T-helper 1 cell treated with Interleukin-12 subunit alpha and Interleukin-12 subunit beta and Interleukin-4 antibody, amounts not matched to agents 30 μg/mL and 1 μg/mL, for 36 hours (primary cell): ENCODE measurements around the gene CFAP46.

ENCODE experiments used
- H3K27ac Mint-ChIP-seq: one replicate; pipeline ENCODE4 v1.8.0; 2021; ENCODE audit warnings: mild to moderate bottlenecking, mixed read lengths
- H3K27me3 Mint-ChIP-seq: one replicate; pipeline ENCODE4 v1.8.0; 2021; ENCODE audit warnings: low read depth, mixed read lengths
- H3K36me3 Mint-ChIP-seq: one replicate; pipeline ENCODE4 v1.8.0; 2021; ENCODE audit warnings: low read depth, mixed read lengths
- H3K4me1 Mint-ChIP-seq: one replicate; pipeline ENCODE4 v1.8.0; 2021; ENCODE audit warnings: low read depth, mixed read lengths
- H3K4me3 Mint-ChIP-seq: one replicate; pipeline ENCODE4 v1.8.0; 2021; ENCODE audit warnings: mild to moderate bottlenecking, moderate library complexity, mixed read lengths
- H3K9me3 Mint-ChIP-seq: one replicate; pipeline ENCODE4 v1.8.0; 2021; ENCODE audit warnings: mixed read lengths

The CFAP46 gene

DNA sequence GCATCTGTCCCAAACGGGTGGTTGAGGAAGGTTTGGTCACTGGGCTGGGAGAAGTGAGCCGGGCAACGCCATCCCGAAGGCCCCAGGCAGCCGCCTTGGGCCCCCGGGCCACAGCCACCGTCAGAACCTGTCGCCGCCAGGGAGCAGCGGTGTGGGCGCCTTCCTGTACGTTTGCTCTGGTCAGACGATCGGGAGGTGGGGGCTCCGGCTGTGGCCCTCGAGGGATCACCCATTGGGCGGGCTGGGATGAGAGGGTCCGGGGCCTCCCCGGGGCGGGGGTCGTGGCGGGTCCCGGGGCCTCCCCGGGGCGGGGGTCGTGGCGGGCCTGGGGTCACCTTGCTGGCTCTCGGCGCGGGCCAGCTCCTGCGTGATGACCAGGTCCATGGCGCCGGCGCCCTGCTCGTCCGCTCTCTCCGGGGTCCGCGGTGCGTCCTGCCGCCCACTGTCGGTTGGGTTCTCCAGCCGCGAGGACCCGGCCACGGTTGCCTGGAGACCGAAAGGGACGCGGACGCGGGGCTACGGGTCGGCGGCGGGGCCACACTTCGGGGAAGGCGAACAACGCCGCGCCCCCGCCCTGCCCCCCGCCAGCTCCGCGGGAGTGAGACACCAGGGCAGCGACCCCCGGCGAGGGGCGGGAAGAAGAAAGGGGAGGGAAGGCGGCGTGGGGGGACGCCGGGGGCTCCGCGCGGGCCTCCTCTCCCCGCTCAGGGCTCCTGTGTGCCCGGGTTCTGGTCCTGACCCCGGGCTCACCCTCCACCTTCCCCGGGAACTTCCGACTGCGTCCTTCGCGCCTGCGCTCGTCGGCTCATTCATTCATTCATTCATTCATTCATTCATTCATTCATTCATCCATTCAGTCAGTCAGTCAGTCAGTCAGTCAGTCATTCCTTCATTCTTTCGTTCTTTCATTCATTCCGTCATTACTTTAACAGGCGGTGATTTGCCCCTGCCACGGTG, at the start of gene CFAP46:
Gene CFAP46, minus strand, starts transcription at position 470 of the 957 bp plus-strand sequence. Its CDS starts 86 bp downstream, at position 384.
- no peak within 1 kb of the TSS for H3K27ac Mint-ChIP-seq
- no peaks in the 10 kb centered on the region for H3K9me3 Mint-ChIP-seq
- peaks cover 51% of the 10 kb centered on the region for H3K27me3 Mint-ChIP-seq
- no peaks in the 10 kb centered on the region for H3K36me3 Mint-ChIP-seq
- H3K4me3 Mint-ChIP-seq: peak within 1 kb of the TSS; percentile 25
- peaks cover 2% of the 10 kb centered on the region for H3K4me1 Mint-ChIP-seq

DNA sequence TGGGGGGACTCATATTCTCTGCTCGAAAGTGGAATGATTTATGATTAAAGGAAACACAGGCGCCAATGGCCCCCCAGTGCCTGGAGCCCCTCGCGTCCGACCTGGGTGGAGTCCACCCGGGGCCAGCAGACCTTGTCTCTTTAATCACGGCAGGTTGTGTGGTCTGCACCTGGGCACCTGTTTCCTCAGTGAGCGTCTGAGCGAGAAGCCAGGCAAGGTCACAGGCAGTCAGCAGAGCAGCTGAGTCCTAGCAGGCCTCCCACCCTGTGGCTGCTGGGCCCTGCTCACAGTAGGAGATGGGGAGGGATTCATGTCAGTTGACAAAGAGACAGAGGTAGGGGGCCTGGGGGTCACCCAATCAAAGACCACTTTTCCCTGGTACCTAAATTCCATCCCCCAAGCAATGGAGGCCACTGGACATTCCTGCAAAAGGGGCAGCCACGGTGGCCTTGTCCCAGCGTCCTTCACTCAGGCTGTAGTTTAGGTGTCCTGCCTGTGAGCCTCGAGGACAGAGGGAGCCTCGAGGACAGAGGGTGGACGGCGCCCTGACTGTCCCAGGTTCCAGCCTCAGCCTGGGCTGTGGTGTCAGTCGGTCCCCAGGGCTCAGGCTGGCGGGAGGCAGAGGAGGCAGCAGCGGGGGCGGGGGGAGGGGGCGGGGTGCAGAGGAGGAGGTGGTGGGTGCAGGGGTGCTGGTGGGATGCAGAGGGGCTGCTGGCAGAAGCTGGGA, 49.5 kb upstream of the CFAP46 start:
- no peaks in the 10 kb centered on the region for H3K27me3 Mint-ChIP-seq
- H3K4me1 Mint-ChIP-seq: no peaks in the 10 kb centered on the region

DNA sequence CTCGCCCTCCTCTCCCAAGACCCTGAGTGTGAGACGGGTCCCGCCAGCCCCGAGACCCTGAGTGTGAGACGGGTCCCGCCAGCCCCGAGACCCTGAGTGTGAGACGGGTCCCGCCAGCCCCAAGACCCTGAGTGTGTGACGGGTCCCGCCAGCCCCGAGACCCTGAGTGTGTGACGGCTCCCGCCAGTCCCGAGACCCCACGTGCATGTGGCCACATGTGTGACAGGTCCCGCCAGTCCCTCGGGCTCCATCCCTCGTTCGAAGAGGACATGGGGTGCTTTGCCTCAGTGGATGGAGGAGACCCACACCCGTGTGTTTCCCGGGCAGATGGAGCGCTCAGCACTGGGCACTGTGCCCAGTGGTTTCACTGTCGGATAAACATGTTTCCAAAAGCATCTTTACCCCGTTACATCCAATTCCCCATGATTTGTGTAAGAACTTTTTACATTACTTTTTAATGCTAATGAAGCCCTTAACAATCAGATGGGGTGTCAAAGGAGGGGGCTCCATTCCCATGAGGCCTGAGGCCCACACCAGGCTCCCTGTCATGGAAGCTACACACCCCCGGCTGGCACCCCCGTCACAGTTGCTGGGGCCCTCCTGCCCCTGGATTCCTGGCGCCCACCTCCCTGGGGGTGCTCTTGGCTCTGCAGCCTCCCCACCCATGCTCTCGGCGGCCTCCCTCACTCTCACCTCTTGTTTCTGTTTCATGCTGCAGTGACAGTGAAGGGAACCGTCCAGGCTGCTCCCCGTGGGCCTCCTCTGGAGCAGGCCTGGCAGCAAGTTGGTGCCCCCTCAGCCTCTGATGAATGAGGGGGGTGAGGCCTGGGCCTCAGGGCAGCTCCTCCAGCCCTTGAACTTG, 48.5 kb upstream of the CFAP46 start:
- no peak overlapping the region for H3K27ac Mint-ChIP-seq
- H3K4me1 Mint-ChIP-seq: no peaks in the 10 kb centered on the region
- H3K4me3 Mint-ChIP-seq: no peak overlapping the region
- H3K27me3 Mint-ChIP-seq: no peaks in the 10 kb centered on the region
- H3K36me3 Mint-ChIP-seq: no peaks in the 10 kb centered on the region
- H3K9me3 Mint-ChIP-seq: no peaks in the 10 kb centered on the region

More for the DNA sequence above, 49.5 kb upstream of the CFAP46 start:
- H3K27ac Mint-ChIP-seq: no peak overlapping the region
- no peaks in the 10 kb centered on the region for H3K36me3 Mint-ChIP-seq
- H3K4me3 Mint-ChIP-seq: no peak overlapping the region
- no peaks in the 10 kb centered on the region for H3K9me3 Mint-ChIP-seq

GRCh38 chr10:132989476-132990415, 47.4 kb upstream of the CFAP46 start:
- Mint-ChIP-seq H3K4me3 (no peak overlapping the region), H3K36me3 (no peaks in the 10 kb centered on the region), H3K27me3 (no peaks in the 10 kb centered on the region), H3K9me3 (no peaks in the 10 kb centered on the region), H3K4me1 (no peaks in the 10 kb centered on the region), H3K27ac (no peak overlapping the region)

DNA sequence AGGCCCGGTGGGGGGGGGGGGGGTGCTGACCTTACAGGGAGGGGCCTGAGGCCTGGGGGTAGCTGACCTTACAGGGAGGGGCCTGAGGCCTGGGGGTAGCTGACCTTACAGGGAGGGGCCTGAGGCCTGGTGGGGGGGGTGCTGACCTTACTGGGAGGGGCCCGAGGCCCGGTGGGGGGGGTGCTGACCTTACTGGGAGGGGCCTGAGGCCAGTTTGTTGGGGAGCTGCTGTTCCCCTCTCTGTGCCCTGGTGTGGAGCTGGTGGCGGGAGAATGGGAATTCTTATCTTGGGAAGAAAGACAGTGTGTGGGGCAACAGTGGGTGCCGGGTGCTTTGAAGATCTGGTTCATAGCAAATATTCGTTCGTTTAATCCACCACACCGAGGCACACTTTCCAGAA, 46.6 kb upstream of the CFAP46 start:
- no peaks in the 10 kb centered on the region for H3K4me1 Mint-ChIP-seq
- H3K4me3 Mint-ChIP-seq: no peak overlapping the region
- H3K9me3 Mint-ChIP-seq: no peaks in the 10 kb centered on the region
- no peaks in the 10 kb centered on the region for H3K36me3 Mint-ChIP-seq
- H3K27me3 Mint-ChIP-seq: no peaks in the 10 kb centered on the region
- no peak overlapping the region for H3K27ac Mint-ChIP-seq

DNA sequence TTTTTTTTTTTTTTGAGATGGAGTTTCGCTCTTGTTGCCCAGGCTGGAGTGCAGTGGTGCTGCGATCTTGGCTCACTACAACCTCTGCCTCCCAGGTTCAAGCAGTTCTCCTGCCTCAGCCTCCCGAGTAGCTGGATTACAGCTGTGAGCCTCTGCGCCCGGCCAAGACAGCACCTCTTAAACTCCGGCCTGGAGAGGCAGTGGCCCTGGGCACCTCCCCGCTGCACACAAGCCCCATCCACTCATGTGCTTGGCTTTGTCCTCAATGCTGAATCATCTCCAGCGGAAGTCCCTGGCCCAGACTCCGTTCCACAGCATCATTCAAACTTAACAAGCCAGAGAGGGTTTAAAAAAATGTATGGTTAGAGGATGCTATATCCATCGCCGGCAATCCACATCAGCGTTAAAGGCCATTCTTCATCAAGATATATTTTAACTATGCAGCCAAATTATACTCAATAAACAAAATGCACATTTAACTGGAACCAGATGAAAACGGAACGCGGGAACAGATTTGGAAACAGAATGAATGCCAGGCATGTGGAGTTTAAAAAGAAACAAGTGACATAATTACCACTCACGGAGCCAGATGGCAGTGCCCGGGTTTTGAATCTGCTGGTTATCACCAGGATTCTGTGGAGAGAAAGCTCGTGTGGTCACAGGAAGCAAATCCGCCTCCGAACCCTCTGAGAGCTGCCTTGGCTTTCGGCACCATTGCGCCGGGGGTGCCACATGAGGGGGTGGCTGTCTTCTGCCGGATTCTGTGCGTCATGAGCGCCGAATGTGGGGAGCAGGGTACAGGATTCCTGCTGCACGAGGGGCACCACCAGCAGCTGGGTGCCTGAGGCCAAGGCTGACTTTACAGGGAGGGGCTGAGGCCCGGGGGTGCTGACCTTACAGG, 45.6 kb upstream of the CFAP46 start:
- H3K4me3 Mint-ChIP-seq: no peak overlapping the region
- no peaks in the 10 kb centered on the region for H3K4me1 Mint-ChIP-seq
- H3K36me3 Mint-ChIP-seq: no peaks in the 10 kb centered on the region
- no peaks in the 10 kb centered on the region for H3K27me3 Mint-ChIP-seq
- H3K27ac Mint-ChIP-seq: no peak overlapping the region
- H3K9me3 Mint-ChIP-seq: no peaks in the 10 kb centered on the region

GRCh38 chr10:132986978-132987377, 44.6 kb upstream of the CFAP46 start:
- H3K27me3 Mint-ChIP-seq: no peaks in the 10 kb centered on the region
- H3K4me1 Mint-ChIP-seq: no peaks in the 10 kb centered on the region
- H3K27ac Mint-ChIP-seq: no peak overlapping the region
- no peaks in the 10 kb centered on the region for H3K9me3 Mint-ChIP-seq
- H3K36me3 Mint-ChIP-seq: no peaks in the 10 kb centered on the region
- no peak overlapping the region for H3K4me3 Mint-ChIP-seq

DNA sequence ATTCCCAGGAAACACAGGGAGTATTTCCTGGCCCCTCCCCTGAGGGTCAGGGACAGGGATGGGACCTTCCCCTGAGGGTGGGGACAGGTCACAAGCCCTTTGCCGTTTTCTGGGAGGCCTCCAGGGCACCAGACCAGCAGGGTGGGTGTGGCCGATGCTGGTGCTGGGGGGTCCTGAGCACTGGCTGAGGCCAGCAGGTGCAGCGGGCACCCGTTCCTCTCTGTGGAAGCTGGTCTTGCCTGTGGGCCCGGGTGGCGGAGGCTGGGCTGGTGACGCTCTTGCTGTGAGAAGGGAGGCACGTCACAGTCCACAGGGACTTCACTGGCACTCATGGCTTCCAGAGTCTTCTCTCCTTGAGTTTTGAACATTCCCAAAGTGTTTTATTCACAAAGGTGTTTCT, 44.2 kb upstream of the CFAP46 start:
- H3K9me3 Mint-ChIP-seq: no peaks in the 10 kb centered on the region
- H3K27me3 Mint-ChIP-seq: no peaks in the 10 kb centered on the region
- H3K4me1 Mint-ChIP-seq: no peaks in the 10 kb centered on the region
- H3K27ac Mint-ChIP-seq: no peak overlapping the region
- no peaks in the 10 kb centered on the region for H3K36me3 Mint-ChIP-seq
- no peak overlapping the region for H3K4me3 Mint-ChIP-seq

GRCh38 chr10:132986076-132986475, 43.7 kb upstream of the CFAP46 start:
- Mint-ChIP-seq H3K36me3 (no peaks in the 10 kb centered on the region), H3K27me3 (no peaks in the 10 kb centered on the region), H3K27ac (no peak overlapping the region), H3K9me3 (no peaks in the 10 kb centered on the region), H3K4me3 (no peak overlapping the region), H3K4me1 (no peaks in the 10 kb centered on the region)

DNA sequence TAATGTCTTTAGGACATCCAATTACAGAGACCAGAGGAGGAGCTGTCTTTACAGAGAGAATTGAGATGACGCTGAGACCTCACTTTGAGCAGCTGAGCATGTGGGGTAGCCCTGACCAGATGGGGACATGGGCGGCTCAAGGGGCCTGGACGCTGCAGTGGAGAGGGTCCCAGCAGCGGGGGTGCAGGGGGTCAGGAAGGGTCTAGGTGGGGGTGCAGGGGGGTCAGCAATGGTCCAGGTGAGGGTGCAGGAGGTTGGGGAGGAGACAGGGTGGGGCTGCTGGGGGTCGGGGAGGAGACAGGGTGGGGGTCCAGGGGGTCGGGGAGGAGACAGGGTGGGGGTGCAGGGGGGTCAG, 43.2 kb upstream of the CFAP46 start:
- Mint-ChIP-seq H3K9me3 (no peaks in the 10 kb centered on the region), H3K4me1 (no peaks in the 10 kb centered on the region), H3K4me3 (no peak overlapping the region), H3K27me3 (no peaks in the 10 kb centered on the region), H3K27ac (no peak overlapping the region), H3K36me3 (no peaks in the 10 kb centered on the region)

GRCh38 chr10:132984801-132985545, 42.6 kb upstream of the CFAP46 start:
- Mint-ChIP-seq H3K27ac (no peak overlapping the region), H3K27me3 (no peaks in the 10 kb centered on the region), H3K4me3 (no peak overlapping the region), H3K36me3 (no peaks in the 10 kb centered on the region), H3K4me1 (no peaks in the 10 kb centered on the region), H3K9me3 (no peaks in the 10 kb centered on the region)

DNA sequence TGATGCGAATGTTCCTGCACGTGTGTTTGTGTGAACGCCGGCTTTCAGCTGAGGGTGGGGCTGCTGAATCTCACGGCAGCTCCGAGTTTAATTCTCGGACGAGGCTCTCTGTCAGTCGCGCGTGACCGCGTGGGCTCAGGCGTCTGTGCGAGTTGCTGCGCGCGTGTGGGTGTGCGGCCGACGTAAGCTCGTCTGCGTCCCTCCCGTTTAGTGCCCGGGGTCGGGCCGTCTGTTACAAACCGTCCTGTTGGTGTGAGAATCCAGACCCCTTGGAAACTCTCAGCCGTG, 41.6 kb upstream of the CFAP46 start:
- Mint-ChIP-seq H3K27ac (no peak overlapping the region), H3K36me3 (no peaks in the 10 kb centered on the region), H3K4me3 (no peak overlapping the region), H3K4me1 (no peaks in the 10 kb centered on the region), H3K9me3 (no peaks in the 10 kb centered on the region), H3K27me3 (no peaks in the 10 kb centered on the region)
